ENCODE measurements around the gene ADAMTS17.

ADAMTS17 gene

DNA sequence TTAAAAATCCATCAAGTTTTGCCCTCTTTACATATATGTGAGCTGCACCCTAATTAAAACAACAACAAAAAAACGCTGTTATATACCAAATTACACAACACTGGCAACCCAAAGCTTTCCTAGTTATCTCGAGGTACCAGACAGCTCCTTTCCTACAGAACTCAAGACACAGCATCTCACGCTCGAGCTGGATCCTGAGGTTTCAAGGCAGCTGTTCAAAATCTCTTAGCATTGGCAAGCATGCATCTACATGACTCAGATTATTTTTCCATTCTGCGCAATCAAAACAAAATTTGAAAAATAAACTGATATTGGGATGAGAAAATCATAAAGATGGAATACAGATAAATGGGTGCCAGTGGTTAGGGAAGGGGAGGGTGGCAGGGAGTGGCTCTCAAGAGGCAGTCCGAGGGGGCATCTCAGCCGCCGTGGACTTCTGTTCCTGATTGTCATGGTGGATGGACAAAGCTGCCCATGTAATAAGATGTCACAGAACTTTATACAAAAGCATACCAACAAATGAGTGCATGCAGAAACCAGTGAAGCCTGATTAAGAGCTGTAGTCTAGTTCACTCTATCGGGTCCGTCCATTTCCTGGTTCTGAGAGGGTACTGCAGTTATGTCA, 91.5 kb downstream of the ADAMTS17 start:
- Histone ChIP-seq H3K9me3 (ENCODE audit: severe bottlenecking) (no peaks in the 10 kb centered on the region), H3K27me3 (ENCODE audit: insufficient read depth, low read depth, severe bottlenecking) (peaks cover 7% of the 10 kb centered on the region), H3K4me3 (ENCODE audit: low read depth, low read length) (no peak overlapping the region), H3K36me3 (no peaks in the 10 kb centered on the region), H3K27ac (no peak overlapping the region)
- DNase-seq, result no peak
- TF ChIP-seq, protein P1, sequence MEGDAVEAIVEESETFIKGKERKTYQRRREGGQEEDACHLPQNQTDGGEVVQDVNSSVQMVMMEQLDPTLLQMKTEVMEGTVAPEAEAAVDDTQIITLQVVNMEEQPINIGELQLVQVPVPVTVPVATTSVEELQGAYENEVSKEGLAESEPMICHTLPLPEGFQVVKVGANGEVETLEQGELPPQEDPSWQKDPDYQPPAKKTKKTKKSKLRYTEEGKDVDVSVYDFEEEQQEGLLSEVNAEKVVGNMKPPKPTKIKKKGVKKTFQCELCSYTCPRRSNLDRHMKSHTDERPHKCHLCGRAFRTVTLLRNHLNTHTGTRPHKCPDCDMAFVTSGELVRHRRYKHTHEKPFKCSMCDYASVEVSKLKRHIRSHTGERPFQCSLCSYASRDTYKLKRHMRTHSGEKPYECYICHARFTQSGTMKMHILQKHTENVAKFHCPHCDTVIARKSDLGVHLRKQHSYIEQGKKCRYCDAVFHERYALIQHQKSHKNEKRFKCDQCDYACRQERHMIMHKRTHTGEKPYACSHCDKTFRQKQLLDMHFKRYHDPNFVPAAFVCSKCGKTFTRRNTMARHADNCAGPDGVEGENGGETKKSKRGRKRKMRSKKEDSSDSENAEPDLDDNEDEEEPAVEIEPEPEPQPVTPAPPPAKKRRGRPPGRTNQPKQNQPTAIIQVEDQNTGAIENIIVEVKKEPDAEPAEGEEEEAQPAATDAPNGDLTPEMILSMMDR (IDR thresholded peaks at IDR 0.05; ENCODE audit: low read depth, low read length), result no peak

DNA sequence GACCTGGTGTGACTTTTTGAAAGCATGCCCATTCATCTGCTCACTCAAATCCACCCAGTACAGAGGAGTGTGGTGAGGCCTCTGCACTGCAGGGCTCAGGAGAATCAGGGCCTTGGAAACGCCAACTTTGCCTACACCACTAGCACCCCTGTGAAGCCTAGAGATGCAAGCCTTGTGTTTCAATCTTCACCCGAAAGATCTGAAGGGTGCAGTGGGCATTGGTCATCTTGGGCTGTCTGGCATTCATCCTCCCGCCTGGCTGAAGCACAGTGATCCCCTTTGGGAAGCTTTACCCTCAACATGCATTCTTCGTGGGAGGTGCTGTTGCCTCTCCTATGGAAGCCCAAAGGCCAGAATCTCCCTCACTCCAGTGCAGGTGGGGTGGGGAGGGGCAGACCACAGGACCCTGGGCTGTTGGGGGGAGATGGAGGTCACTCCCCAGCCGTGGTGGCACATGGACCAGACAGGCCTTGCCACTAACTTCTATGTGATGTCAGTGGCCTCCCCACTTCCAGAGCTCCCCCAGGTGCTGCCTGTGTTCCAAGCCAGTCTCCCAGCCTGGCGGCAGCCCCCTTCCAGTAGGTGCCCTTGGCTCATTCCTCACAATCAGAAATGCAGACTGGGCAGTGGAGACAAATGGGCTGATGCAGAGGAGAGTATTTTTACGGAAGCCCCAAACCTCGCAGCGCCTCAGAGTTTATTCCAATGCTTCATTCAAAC, 92.5 kb downstream of the ADAMTS17 start:
- peaks cover 7% of the 10 kb centered on the region for H3K27me3 ChIP-seq (ENCODE audit: insufficient read depth, low read depth, severe bottlenecking)
- no peaks in the 10 kb centered on the region for H3K36me3 ChIP-seq

DNA sequence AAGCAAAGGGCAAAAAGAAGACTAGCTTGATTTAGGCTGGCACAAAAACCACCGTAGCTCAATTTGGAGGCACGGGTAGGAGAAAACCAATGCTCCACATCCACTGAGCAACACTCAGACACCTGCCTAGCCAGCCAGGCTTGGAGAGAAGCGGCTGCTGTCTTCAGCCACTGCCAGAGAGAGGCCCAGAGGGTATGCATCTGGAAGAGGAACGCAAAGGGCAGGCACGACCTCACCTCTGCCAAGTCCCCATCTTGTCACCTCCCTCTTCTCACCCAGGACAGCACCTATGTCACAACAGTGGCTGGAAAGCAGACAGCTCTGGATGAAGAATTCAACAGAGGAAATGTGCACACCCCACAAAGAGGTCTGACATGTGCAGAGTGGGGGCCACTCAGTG, 93.5 kb downstream of the ADAMTS17 start:
- Histone ChIP-seq H3K9me3 (ENCODE audit: severe bottlenecking) (no peaks in the 10 kb centered on the region), H3K27me3 (ENCODE audit: insufficient read depth, low read depth, severe bottlenecking) (peaks cover 7% of the 10 kb centered on the region), H3K36me3 (no peaks in the 10 kb centered on the region), H3K4me3 (ENCODE audit: low read depth, low read length) (no peak overlapping the region), H3K27ac (no peak overlapping the region)
- TF ChIP-seq, protein P1 (IDR thresholded peaks at IDR 0.05; ENCODE audit: low read depth, low read length), result no peak
- no peak for DNase-seq

More for the DNA sequence above, 92.5 kb downstream of the ADAMTS17 start:
- Histone ChIP-seq H3K4me3 (ENCODE audit: low read depth, low read length) (no peak overlapping the region), H3K9me3 (ENCODE audit: severe bottlenecking) (no peaks in the 10 kb centered on the region), H3K27ac (no peak overlapping the region)
- TF ChIP-seq, protein P1 (IDR thresholded peaks at IDR 0.05; ENCODE audit: low read depth, low read length), result no peak
- DNase-seq, result no peak

DNA sequence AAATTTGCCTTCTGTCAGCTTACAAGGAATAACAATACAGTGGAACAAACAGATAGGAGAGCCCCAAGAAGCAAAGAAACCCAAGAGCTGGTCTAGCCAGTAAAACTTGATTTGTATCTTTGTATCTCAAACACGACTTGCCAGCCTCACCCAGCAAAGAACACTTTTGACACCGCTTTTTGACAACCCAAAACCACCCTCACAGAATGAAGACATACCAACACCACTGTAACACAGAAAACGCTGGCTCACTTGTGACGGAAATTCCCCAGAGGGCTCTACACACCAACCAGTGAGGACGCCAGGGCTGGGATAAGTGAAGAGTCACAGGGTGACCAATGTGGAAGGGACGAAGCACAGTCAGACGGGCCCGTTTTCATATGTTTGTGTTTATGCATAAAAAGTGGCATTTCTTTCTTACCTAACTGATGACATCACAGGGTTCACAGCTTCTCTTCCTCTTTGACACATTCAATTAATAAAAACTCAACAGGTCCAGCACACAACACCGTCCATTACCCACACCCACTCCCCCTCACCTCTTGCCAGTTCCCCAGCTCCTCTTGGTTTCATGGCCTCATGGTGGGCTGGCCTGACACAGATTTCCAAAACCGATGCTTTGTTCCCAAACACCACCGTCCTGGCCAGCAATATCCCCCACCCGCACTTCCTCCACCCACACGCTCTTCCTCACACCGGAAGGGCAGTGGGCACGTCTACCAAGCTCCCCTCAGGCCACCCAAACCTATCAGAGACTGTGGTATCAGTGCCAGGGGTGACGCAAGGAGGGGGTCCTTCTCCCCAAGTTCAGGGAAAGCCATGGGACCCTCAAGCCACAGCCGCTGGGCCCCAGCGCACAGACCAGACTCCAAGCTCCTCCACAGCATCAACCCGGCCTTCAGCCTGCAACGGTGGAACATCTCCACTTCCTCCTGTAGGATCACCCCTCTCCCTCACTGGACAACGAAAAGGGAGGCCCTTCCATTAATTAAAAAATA, 94.2 kb downstream of the ADAMTS17 start:
- peaks cover 7% of the 10 kb centered on the region for H3K27me3 ChIP-seq (ENCODE audit: insufficient read depth, low read depth, severe bottlenecking)
- TF ChIP-seq, protein P1 (IDR thresholded peaks at IDR 0.05; ENCODE audit: low read depth, low read length), result no peak
- no peak overlapping the region for H3K4me3 ChIP-seq (ENCODE audit: low read depth, low read length)
- DNase-seq, result no peak
- H3K9me3 ChIP-seq (ENCODE audit: severe bottlenecking), result no peaks in the 10 kb centered on the region
- H3K36me3 ChIP-seq, result no peaks in the 10 kb centered on the region
- no peak overlapping the region for H3K27ac ChIP-seq

DNA sequence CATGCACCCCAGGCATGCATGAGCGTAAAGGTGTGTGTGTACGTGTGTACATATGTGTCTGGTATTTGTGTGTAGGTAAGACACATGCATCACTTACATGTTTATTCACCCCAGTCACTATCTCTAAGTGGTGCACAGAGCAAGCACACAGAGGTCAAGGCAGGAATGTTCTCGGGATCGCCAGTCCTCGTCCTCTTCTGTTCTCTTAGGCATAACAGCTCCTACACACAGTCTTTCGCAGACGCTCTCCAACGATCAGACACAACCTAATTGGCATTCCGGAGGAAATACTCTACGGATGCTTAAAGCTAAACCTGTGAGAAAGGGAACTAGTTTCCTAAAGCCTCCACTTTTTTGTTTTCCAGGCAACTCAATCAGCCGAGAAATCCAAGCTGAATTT, 95.9 kb downstream of the ADAMTS17 start:
- TF ChIP-seq, protein P1 (IDR thresholded peaks at IDR 0.05; ENCODE audit: low read depth, low read length), result no peak
- Histone ChIP-seq H3K9me3 (ENCODE audit: severe bottlenecking) (no peaks in the 10 kb centered on the region), H3K27me3 (ENCODE audit: insufficient read depth, low read depth, severe bottlenecking) (peaks cover 15% of the 10 kb centered on the region), H3K4me3 (ENCODE audit: low read depth, low read length) (no peak overlapping the region), H3K27ac (no peak overlapping the region), H3K36me3 (no peaks in the 10 kb centered on the region)
- no peak for DNase-seq
